Head of caudate nucleus (tissue), 42 donors: Measurements from ENCODE around the gene CDHR1.

Source experiments
- DNase-seq, 42 donors: peaks; one replicate each; pipeline versions ENCODE4 v3.0.0 to v3.0.0-alpha.2; 2020 to 2021; ENCODE audit warnings: mixed read lengths in 7 of 42
- intact Hi-C: fragments of 100-400 bp; cut with DNase I; formaldehyde crosslinking; loops from one replicate; pipeline ENCODE4 v1.15.0; 2022

CDHR1 gene

GRCh38 chr10:84244651-84245270, 50.4 kb downstream of the CDHR1 start, which contains the start of gene RGR:
Gene RGR, plus strand, starts transcription at chr10:84245053. Its CDS starts 38 bp downstream, at chr10:84245091.
- intact Hi-C loops: no loop called here
- peak; percentile 75 to 97 (median 91) for DNase-seq

DNA sequence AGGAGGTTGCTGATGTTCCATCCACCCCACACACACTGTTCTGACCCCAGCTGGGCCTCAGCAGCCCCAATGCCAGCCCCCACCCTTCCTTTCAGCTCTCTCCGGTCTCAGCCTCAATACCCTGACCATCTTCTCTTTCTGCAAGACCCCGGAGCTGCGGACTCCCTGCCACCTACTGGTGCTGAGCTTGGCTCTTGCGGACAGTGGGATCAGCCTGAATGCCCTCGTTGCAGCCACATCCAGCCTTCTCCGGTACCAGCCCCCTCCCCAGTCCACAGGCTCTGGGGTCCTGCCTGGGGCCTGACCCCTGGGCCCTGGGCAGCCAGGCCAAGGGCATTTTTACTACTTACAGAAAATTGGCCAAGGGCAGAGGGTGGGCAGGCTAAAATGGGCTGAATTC, 53.2 kb downstream of the CDHR1 start:
- DNase-seq: no peak
- intact Hi-C loops: no loop called here

- intact Hi-C loops: no loop called here
- DNase-seq: no peak
These were observed 54.5 kb downstream of the CDHR1 start for GRCh38 chr10:84248794-84249193.

DNA sequence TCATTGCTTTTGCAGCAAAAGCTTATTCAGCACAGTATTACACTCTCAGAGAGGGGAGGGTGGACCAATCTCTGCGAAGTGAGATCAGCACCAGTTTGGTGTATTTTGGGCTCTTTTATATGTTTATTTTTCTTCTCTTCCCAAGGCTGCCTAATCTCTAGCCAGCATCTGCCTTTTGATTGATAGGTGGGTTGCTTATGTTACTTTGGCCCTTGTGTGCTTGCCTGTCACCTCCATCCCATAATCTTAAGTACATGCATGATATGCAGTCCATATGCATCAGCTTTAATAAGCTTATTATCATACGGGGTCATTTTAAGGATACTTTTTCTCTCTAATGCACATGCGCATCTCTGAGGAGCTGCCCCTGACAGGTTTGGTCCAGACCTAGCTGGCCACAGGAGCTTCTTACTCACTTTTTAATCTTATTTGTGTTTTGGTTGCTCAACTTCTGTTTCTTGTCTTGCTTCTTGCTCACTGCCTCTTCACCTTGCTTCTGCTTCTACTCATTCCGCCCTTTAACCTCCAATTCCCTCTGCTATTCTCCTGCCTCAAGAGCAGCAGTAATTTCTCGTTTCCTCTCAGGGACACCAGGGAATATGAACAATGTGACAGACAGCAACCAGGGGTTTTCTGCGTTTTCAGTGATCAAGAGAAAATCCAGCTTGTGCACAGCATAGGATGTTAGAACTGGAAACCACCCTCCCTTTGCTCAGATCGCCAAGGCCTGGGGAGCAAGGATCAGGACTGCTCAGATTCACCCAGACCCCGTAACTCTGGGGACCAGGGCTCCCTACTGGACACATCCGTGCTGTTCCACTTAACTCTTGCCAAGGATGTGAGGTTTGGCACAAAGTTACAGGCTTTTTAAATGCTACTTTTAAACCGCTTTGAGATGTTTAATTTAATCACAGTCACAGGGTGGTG, 60.5 kb downstream of the CDHR1 start:
- intact Hi-C loops: loop anchor here (10.0 kb wide), 1 partner anchor 110 kb away; no protein-coding TSS in a partner anchor
- no peak for DNase-seq

DNA sequence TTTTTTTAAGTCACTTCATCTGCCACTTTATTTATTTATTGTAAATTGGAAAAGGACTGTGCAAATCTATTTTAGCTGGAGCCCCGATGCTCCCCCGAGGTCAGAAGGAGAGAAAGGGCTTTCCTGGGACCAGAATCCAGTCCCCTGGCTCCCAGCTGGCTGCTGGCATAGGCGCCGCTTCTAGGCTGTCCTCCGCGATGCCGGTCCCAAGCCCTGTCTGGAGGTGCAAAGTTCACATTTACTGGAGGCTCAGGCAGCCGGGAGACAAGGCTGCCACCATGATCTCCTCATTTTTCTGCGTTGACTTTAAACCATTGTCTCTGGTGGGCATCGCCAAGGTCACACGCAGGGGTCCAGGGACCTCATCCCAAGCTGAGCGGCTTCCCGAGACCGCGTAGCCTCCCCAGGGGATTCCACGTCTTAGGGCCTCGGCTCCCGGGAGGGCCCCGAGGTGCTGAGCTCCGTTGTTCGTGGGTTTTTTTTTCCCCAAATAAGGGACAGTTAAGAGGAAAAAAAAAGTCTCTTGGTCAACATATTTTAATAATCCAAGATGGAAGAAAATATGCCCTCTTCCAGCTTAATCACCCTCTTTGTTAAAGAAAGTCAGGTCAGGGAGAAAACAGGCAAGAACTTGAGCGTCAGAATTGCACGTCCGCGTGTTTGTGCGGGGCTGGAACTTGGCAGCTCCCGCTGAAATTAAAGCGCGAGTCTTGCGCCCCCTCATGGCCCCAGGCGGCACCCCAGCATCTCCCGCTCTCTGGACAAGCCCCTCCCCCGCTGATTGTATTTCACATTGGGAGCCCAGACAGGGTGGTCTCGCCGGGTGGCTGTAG, 62.4 kb downstream of the CDHR1 start:
- peak in 41 of 42 donors; percentile 44 to 89 (median 72) for DNase-seq
- intact Hi-C loops: loop anchor here (10.0 kb wide), 1 partner anchor 112 kb away; no protein-coding TSS in a partner anchor

DNA sequence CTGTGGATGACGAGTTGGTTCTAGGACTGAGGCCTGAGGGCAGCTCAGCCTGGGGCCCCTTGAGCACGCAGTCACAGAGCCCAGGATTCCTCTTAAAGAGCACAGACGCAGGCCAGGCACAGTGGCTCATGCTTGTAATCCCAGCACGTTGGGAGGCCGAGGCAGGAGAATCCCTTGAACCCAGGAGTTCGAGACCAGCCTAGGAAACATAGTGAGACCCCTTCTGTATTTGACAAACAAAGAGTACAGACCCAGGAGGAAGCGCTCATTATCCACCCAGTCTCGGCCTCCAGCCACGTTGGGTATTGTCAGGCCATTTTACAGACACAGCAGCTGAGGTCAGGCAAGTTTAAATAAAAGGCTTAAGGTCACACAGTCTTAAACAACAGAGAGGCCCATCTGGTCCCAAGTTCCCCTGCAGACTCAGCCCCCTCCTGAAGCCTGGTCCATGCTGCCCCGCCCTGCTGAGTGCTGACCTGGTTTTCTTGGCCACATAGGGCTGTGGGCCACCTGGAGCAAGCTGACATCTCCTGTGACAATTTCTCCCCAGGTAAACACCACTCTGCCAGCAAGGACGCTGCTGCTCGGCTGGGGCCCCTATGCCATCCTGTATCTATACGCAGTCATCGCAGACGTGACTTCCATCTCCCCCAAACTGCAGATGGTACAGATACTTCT, 63.1 kb downstream of the CDHR1 start:
- intact Hi-C loops: loop anchor here (10.0 kb wide), 1 partner anchor 113 kb away; no protein-coding TSS in a partner anchor
- no peak for DNase-seq

DNA sequence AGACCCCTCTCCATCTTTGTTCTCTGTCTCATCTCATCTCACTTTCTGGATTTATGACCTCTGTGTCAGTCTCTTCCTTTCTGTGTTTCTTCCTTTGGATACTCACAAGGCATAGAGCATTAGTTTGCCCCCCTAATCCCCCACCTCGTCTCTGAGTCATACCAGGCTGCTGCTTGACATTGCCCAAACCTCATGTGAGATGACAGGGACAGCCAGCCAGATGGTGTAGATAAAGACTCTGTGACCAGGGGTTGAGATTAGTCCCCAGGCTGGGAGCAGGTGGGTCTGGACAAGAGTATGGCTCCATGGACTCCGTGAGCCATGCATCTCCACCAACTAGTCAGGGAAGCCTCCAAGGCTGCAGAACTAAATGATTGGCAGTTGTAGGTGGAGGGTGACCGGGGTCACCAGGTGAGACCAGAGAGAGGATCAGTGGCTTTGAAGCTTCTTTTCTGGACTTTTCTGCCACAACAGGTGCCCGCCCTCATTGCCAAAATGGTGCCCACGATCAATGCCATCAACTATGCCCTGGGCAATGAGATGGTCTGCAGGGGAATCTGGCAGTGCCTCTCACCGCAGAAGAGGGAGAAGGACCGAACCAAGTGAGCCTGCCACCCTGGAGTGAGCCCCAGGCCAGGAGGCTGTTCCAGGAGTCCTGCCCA, 63.8 kb downstream of the CDHR1 start:
- DNase-seq: peak in 1 of 42 donors; percentile 22
- intact Hi-C loops: loop anchor here (10.0 kb wide), 1 partner anchor 113 kb away; no protein-coding TSS in a partner anchor

DNA sequence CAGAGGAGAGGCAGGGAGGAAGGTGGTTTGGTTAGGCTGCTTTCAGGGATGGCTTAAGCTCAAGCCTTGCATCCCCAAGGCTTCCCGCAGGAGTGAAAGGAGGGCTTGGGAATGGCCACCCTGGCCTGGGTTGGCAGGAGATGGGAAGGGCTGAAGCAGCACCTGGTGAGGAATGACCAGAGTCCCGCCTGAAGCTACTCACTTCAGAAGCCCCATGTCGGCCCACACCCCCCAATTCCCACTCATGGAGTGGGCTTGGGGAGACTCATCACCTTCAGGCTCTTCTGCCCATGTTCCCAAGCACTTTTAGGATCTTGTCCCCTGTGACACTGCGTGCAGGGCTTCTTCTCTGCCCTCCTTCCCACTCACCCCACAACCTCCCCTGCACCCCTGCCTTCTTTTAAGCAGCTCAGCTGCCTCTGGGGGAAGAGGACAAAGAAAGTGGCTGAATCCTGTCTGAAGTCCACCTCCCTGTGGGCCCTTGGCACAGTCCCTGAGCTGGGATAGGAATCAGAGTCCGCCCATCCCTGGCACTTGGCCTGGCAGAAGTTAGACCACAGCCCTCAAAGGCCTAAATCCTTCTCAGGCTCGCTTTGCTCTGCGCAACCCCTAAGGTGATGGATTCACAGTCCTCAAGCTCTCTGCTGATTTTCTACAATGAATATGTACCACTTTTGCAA, 67.0 kb downstream of the CDHR1 start:
- intact Hi-C loops: no loop called here
- DNase-seq: peak in 2 of 42 donors; percentile 22 to 28

DNA sequence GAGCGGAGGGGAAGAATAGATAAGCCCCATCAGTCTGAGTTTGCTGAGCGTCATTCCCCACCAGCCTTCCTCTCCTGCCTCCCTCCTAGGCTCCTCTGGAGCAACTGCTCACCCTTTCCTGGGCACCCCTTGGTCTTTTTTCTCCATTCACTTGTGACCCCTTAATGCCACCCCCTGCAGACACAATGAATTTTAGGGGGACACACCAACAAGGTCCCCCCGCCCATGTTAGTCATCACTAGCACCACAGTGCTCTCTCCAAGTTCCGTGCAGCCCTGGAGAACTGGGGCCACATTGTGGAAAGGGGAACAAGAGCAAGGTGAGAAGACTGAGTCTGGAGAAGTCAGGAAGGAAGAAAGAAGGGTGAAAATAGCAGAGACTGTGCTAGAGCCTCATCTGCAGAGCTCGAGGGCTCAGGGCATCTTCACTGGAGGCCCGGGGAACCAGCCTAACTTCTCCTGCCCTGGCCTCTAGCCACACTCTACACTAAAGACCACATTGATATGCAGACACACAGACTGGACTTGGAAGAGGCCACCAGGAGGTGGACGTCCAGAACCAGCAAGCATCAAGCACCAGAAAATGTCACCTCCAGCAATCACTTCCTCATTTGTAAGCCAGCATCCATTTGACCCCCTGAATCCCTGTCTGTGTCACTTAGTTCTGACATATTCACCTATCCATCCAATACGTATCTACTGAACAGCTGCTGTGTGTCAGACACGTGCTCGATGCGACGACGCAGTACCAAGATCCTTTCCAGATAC, 68.0 kb downstream of the CDHR1 start:
- intact Hi-C loops: no loop called here
- DNase-seq: peak in 2 of 42 donors; percentile 17 to 27

DNA sequence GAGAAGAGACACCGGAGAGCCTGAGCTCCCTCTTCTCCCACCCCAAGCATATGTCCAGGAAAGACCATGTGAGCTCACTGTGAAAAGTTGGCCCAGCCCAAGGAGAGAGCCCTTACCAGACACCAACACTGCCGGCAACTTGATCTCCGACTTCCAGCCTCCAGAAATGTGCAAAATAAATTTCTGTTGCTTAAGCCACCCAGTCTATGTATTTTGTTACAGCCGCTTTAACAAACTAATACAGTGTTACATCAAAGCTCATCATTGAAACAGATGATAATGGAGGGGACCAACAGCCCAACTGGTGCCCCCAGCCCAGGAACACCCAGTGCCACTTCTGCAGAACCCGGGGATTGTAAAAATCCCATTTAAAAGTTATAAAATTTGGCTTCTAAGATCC, 69.4 kb downstream of the CDHR1 start:
- DNase-seq: peak in 2 of 42 donors; percentile 30 to 34
- intact Hi-C loops: no loop called here

DNA sequence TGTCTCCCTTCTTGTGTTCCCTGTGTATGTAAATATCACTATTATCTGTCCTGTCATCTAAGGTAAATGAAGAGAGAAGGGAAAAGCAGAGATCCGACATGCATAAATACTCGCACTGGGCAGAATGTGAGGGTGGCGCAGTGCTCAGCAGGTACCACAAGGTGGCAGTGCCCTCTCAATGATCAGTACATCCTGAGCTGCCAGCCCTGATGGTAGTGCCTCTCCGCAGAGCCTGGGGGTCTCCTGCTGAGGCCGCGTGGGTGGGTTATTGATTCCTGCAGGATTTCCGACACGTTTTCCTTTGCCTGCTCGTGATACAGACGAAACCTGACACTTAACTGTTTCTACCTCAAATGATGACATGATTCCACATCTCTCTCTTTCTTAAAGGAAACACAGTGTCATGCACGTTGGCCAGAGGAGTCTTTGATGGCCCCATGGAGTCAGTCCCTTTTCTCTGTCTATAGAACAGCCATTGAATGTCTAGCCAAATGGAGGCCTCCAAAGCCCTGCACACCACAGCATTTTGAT, 70.3 kb downstream of the CDHR1 start:
- intact Hi-C loops: loop anchor here (5.0 kb wide), 1 partner anchor 273 kb away; no protein-coding TSS in a partner anchor
- DNase-seq: peak; percentile 62 to 93 (median 84)

- DNase-seq: peak in 16 of 42 donors; percentile 24 to 70 (median 38)
- intact Hi-C loops: loop anchor here (5.0 kb wide), 1 partner anchor 272 kb away; no protein-coding TSS in a partner anchor
These were observed 71.1 kb downstream of the CDHR1 start for GRCh38 chr10:84265418-84265817.

- intact Hi-C loops: loop anchor here (2.0 to 5.0 kb wide), 2 partner anchors 57 to 270 kb away; no protein-coding TSS in a partner anchor
- peak in 40 of 42 donors; percentile 23 to 86 (median 64) for DNase-seq
These were observed 73.3 kb downstream of the CDHR1 start for GRCh38 chr10:84267503-84268126.

- intact Hi-C loops: loop anchor here (2.0 to 5.0 kb wide), 2 partner anchors 56 to 268 kb away; no protein-coding TSS in a partner anchor
- DNase-seq: peak in 2 of 42 donors; percentile 2 to 27
These were observed 74.8 kb downstream of the CDHR1 start for GRCh38 chr10:84269162-84269561.
